ENCODE results near the gene C1QL2. TPM values are rescaled to one million over a fixed set of nuclear protein-coding genes. Genes with fewer than 3 reads are reported as not detected.

Gene C1QL2
- 0.37 to 0.61 TPM (median 0.48 TPM) in 5 replicates for total RNA-seq (2022; extraction: Qiagen RNA extraction)

DNA sequence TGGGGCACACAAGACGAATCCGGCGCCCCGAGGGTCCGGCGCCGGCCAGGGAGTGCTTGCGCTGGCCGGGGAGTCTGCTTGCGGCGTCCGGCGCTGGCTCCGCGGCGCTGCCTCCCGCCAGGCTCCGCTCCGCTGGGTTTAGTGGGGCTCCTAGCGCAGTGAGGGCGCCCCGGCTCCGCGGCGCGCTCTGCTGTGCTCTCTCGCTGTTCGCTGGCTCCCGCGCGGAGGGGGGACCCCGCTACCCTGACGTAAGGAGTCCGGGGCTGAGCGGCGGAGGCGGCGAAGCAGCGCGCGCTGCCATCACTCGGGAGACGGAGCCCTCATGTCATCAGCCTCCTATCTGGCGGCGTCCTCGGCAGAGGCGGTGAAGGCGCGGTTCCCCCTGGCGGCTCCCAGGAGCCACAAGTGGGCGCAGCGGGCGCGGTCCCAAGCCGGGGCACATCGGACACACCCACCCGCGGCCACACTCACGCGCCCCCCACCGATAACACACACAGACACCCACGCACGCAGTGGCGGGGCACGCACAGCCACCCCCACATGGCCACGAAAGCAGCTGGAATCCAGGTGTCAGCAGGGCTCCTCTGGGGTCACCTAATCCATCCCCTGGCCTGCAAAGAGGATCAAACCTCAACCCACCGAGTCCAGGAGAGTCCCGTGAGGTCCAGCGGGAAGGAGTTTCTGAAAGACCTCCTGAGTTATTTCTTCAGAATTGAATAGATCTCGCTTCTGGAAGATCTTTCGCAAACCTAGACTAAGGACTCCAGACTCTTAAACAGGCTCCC, at the start of gene C1QL2:
Gene C1QL2 (minus strand): TSS at position 189 of the 785 bp plus-strand sequence. CDS start 482 bp downstream, outside the sequence.

Other genes starting within 250 kb of the C1QL2 start
- 0.05 to 0.17 TPM (median 0.11 TPM) in 4 of 5 replicates, not detected in the other for gene MARCO, start 216.6 kb downstream of the C1QL2 start, total RNA-seq (2022; extraction: Qiagen RNA extraction)
- 43.4 to 54.7 TPM (median 52.2 TPM) in 5 replicates for gene STEAP3, start 65.1 kb upstream of the C1QL2 start, total RNA-seq (2022; extraction: Qiagen RNA extraction)
- gene C2orf76, start 208.1 kb upstream of the C1QL2 start, total RNA-seq (2022; extraction: Qiagen RNA extraction): 10.5 to 13.0 TPM (median 11.5 TPM) in 5 replicates
- gene DBI, start 208.2 kb upstream of the C1QL2 start, total RNA-seq (2022; extraction: Qiagen RNA extraction): 388 to 444 TPM (median 401 TPM) in 5 replicates